ENCODE data around the gene HNRNPUL2. TPM values are rescaled to one million over a fixed set of nuclear protein-coding genes. Genes with fewer than 3 reads are reported as not detected.

HNRNPUL2 gene
- total and polyA plus RNA-seq, 9 of the 15 experiments (the other 6 are each of a cell fraction or from before 2014, with no cell fraction given) = 0.89 to 44.3 (median 15.2) TPM

DNA sequence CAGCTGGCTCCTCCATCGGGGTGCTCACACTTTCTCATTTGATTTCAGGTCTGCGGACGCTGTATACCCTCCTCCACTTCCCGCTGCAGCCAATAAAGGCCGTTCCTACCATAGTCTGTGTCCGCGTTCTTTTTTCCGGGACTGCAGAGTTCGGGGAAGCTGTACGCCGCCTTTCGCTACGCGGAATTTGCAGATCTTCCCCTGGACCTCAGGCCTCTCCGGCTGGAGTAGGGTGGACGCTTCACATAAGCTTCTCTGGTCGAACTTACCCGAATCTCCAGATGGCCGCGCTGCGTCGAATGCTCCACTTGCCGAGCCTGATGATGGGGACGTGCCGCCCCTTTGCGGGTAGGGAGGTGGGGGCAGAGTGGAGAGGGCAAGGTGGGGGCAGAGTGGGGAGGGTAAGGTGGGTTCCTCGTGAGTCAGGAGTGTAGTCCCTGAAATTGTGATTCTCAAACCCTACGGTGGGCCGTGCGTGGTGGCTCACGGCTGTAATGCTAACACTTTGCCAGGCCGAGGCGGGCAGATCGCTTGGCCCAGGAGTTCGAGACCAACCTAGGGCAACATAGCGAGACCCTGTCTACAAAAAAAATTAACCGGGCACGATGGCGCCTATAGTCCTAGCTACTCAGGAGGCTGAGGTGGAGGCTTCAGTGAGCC lies 61.5 kb downstream of the HNRNPUL2 start (continued):
- TF ChIP-seq, protein P1, sequence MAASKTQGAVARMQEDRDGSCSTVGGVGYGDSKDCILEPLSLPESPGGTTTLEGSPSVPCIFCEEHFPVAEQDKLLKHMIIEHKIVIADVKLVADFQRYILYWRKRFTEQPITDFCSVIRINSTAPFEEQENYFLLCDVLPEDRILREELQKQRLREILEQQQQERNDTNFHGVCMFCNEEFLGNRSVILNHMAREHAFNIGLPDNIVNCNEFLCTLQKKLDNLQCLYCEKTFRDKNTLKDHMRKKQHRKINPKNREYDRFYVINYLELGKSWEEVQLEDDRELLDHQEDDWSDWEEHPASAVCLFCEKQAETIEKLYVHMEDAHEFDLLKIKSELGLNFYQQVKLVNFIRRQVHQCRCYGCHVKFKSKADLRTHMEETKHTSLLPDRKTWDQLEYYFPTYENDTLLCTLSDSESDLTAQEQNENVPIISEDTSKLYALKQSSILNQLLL (CRISPR knock-in tag; IDR thresholded peaks at IDR 0.05; ENCODE audit: borderline replicate concordance) = no peak
- TF ChIP-seq, protein P2, sequence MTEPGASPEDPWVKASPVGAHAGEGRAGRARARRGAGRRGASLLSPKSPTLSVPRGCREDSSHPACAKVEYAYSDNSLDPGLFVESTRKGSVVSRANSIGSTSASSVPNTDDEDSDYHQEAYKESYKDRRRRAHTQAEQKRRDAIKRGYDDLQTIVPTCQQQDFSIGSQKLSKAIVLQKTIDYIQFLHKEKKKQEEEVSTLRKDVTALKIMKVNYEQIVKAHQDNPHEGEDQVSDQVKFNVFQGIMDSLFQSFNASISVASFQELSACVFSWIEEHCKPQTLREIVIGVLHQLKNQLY (CRISPR knock-in tag; conservative IDR thresholded peaks at IDR 0.05) = no peak; a peak in 1 of 4 replicates
- TF ChIP-seq JUN (IDR thresholded peaks at IDR 0.05; ENCODE audit: borderline replicate concordance, low read depth, low read length) = no peak
- TF ChIP-seq JUN (CRISPR knock-in tag; IDR thresholded peaks at IDR 0.05; ENCODE audit: borderline replicate concordance) = peak; percentile 25; the same call in 1 of the 2 replicates
- TF ChIP-seq, protein P3, sequence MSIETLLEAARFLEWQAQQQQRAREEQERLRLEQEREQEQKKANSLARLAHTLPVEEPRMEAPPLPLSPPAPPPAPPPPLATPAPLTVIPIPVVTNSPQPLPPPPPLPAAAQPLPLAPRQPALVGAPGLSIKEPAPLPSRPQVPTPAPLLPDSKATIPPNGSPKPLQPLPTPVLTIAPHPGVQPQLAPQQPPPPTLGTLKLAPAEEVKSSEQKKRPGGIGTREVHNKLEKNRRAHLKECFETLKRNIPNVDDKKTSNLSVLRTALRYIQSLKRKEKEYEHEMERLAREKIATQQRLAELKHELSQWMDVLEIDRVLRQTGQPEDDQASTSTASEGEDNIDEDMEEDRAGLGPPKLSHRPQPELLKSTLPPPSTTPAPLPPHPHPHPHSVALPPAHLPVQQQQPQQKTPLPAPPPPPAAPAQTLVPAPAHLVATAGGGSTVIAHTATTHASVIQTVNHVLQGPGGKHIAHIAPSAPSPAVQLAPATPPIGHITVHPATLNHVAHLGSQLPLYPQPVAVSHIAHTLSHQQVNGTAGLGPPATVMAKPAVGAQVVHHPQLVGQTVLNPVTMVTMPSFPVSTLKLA (conservative IDR thresholded peaks at IDR 0.05) = peak in 1 of 2 experiments; percentile 9; a peak in 1 of 4 replicates
- TF ChIP-seq, protein P4, sequence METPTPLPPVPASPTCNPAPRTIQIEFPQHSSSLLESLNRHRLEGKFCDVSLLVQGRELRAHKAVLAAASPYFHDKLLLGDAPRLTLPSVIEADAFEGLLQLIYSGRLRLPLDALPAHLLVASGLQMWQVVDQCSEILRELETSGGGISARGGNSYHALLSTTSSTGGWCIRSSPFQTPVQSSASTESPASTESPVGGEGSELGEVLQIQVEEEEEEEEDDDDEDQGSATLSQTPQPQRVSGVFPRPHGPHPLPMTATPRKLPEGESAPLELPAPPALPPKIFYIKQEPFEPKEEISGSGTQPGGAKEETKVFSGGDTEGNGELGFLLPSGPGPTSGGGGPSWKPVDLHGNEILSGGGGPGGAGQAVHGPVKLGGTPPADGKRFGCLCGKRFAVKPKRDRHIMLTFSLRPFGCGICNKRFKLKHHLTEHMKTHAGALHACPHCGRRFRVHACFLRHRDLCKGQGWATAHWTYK (CRISPR knock-in tag; IDR thresholded peaks at IDR 0.05) = no peak; the same call in 1 of the 2 replicates
- TF ChIP-seq ZNF24 (IDR thresholded peaks at IDR 0.05) = no peak
- TF ChIP-seq HNRNPUL1 (IDR thresholded peaks at IDR 0.05; ENCODE audit: low read length) = no peak
- TF ChIP-seq ELF1 (tag; IDR thresholded peaks at IDR 0.05) = no peak
- TF ChIP-seq, protein P5, sequence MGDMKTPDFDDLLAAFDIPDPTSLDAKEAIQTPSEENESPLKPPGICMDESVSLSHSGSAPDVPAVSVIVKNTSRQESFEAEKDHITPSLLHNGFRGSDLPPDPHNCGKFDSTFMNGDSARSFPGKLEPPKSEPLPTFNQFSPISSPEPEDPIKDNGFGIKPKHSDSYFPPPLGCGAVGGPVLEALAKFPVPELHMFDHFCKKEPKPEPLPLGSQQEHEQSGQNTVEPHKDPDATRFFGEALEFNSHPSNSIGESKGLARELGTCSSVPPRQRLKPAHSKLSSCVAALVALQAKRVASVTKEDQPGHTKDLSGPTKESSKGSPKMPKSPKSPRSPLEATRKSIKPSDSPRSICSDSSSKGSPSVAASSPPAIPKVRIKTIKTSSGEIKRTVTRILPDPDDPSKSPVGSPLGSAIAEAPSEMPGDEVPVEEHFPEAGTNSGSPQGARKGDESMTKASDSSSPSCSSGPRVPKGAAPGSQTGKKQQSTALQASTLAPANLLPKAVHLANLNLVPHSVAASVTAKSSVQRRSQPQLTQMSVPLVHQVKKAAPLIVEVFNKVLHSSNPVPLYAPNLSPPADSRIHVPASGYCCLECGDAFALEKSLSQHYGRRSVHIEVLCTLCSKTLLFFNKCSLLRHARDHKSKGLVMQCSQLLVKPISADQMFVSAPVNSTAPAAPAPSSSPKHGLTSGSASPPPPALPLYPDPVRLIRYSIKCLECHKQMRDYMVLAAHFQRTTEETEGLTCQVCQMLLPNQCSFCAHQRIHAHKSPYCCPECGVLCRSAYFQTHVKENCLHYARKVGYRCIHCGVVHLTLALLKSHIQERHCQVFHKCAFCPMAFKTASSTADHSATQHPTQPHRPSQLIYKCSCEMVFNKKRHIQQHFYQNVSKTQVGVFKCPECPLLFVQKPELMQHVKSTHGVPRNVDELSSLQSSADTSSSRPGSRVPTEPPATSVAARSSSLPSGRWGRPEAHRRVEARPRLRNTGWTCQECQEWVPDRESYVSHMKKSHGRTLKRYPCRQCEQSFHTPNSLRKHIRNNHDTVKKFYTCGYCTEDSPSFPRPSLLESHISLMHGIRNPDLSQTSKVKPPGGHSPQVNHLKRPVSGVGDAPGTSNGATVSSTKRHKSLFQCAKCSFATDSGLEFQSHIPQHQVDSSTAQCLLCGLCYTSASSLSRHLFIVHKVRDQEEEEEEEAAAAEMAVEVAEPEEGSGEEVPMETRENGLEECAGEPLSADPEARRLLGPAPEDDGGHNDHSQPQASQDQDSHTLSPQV (IDR thresholded peaks at IDR 0.05) = no peak
- TF ChIP-seq MYC (IDR thresholded peaks at IDR 0.05; ENCODE audit: low read depth, low read length) = no peak
- TF ChIP-seq MYC (CRISPR knock-in tag; IDR thresholded peaks at IDR 0.05; ENCODE audit: borderline replicate concordance, low read depth) = no peak; the same call in 1 of the 2 replicates
- TF ChIP-seq, protein P6, sequence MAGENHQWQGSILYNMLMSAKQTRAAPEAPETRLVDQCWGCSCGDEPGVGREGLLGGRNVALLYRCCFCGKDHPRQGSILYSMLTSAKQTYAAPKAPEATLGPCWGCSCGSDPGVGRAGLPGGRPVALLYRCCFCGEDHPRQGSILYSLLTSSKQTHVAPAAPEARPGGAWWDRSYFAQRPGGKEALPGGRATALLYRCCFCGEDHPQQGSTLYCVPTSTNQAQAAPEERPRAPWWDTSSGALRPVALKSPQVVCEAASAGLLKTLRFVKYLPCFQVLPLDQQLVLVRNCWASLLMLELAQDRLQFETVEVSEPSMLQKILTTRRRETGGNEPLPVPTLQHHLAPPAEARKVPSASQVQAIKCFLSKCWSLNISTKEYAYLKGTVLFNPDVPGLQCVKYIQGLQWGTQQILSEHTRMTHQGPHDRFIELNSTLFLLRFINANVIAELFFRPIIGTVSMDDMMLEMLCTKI (IDR thresholded peaks at IDR 0.05; ENCODE audit: partially characterized antibody) = no peak
- TF ChIP-seq MYBL2 (IDR thresholded peaks at IDR 0.05; ENCODE audit: low read depth) = no peak
- TF ChIP-seq MYBL2 (CRISPR knock-in tag; IDR thresholded peaks at IDR 0.05; ENCODE audit: borderline replicate concordance) = no peak
- no peak for TF ChIP-seq FOXA1 (IDR thresholded peaks at IDR 0.05; ENCODE audit: borderline replicate concordance)
